Right lobe of liver (tissue), 6 donors: ENCODE data around the gene PPP1R12B. TPM values are rescaled to one million over a fixed set of nuclear protein-coding genes. Genes with fewer than 3 reads are reported as not detected.
"Not testable (repeated sequence)": the region's sequence is repeated elsewhere in the genome, so short reads cannot be mapped to it uniquely, and the experiment has no call there.

Experiments
- ATAC-seq, 4 donors: fragments of 200-7000 bp; cut with Tn5 transposase; one replicate each; pipeline ENCODE4 v1.9.1; 2020; ENCODE audit warnings: mild to moderate bottlenecking in 4 of 4, moderate library complexity in 4 of 4
- DNase-seq, 3 donors: peaks; one replicate each; pipeline ENCODE4 v3.0.0-alpha.2; 2020
- H3K27ac ChIP-seq, 3 donors: fragments of 200-600 bp; one replicate each; pipeline ENCODE4 v1.8.0; 2022
- H3K27me3 ChIP-seq, 2 donors: fragments of 200-600 bp; one replicate each; pipeline ENCODE4 v1.8.0; 2022
- H3K36me3 ChIP-seq, 4 donors: fragments of 200-600 bp; sonication (generic) in 1 of 4; one replicate each; pipeline versions ENCODE4 v1.5.1 to v1.8.0; 2017 to 2022; ENCODE audit warnings: control low read depth in 1 of 4
- H3K4me1 ChIP-seq, 4 donors: fragments of 200-600 bp; sonication (generic) in 1 of 4; one replicate each; pipeline versions ENCODE4 v1.5.1 to v1.8.0; 2017 to 2022; ENCODE audit warnings: control low read depth in 1 of 4
- H3K4me3 ChIP-seq, 3 donors: fragments of 200-600 bp; one replicate each; pipeline ENCODE4 v1.8.0; 2022
- H3K9me3 ChIP-seq, 4 donors: fragments of 200-600 bp; sonication (generic) in 1 of 4; one replicate each; pipeline versions ENCODE4 v1.5.1 to v1.8.0; 2017 to 2022; ENCODE audit warnings: control low read depth in 1 of 4
- POLR2A ChIP-seq: fragments of 450-650 bp; IDR thresholded peaks from one replicate; pipeline ENCODE4 v1.6.1; 2017; ENCODE audit warnings: antibody characterized with exemption, mild to moderate bottlenecking
- WGBS: methylation state at CpG from one replicate; pipeline ENCODE4 v1.1.6; 2018; ENCODE audit warnings: low coverage, low lambda C conversion rate; ENCODE audit not compliant: insufficient coverage; ENCODE audit errors: missing lambda C conversion rate; 5-methylcytosine and 5-hydroxymethylcytosine counted together
- intact Hi-C, 2 donors: fragments of 100-400 bp; cut with DNase I; formaldehyde crosslinking; loops; one replicate each; pipeline versions ENCODE4 v1.11.2 to v1.14.1; 2022
- total RNA-seq, 6 experiments: library from RNA; depleted of rRNA in 2 of 6; stranded (reverse); fragments of >200 nt in 2 of 6; fragmentation: NEBNext Ultra II Directional in 3 of 6; extraction: Animal tissue kit (Norgen Biotek cat#: 25700) in 3 of 6; gene quantifications; one replicate each; pipeline versions ENCODE4 v1.1.0 to v1.2.4, GENCODE V29; 2016 to 2023
- TF ChIP-seq, protein P1 (sequence below), 4 donors: fragments of 200-600 bp in 3 of 4; fragments of 450-650 bp in 1 of 4; IDR thresholded peaks; one replicate each; pipeline versions ENCODE4 v1.5.1 to v1.8.0; 2016 to 2022; ENCODE audit warnings: antibody characterized with exemption in 4 of 4, mild to moderate bottlenecking in 2 of 4
- donor health status: DM: no; HTN: yes; CAD: no.
- donor health status: DM: no; HTN: no; CAD: no.
- donor health status: DM: no; HTN: no; CAD: no.
- donor health status: DM: no; HTN: yes; CAD: no.
- donor health status: DM: no; HTN: yes; CAD: no.

The PPP1R12B gene
- total RNA-seq, 6 experiments from 2014 or later = 13.7 to 22.2 (median 16.6) TPM

DNA sequence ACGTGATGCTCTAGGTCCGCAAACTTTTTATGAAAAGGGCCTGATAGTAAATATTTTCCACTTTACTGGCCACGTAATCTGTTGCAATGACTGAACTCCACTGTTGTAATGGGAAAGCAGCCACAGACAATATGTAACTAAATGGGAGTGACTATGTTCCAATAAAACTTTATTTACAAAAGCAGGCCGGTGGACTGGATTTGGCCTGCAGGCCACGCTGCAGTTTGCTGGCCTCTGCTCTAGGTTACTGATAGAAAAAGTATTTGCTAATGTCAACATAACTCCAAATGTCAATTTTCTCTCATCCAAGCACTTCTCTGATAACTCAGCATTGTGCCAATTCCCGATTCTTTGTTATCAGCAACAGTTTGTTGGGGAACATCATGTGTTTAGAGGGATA lies 160.4 kb downstream of the PPP1R12B start:
- TF ChIP-seq, protein P1, sequence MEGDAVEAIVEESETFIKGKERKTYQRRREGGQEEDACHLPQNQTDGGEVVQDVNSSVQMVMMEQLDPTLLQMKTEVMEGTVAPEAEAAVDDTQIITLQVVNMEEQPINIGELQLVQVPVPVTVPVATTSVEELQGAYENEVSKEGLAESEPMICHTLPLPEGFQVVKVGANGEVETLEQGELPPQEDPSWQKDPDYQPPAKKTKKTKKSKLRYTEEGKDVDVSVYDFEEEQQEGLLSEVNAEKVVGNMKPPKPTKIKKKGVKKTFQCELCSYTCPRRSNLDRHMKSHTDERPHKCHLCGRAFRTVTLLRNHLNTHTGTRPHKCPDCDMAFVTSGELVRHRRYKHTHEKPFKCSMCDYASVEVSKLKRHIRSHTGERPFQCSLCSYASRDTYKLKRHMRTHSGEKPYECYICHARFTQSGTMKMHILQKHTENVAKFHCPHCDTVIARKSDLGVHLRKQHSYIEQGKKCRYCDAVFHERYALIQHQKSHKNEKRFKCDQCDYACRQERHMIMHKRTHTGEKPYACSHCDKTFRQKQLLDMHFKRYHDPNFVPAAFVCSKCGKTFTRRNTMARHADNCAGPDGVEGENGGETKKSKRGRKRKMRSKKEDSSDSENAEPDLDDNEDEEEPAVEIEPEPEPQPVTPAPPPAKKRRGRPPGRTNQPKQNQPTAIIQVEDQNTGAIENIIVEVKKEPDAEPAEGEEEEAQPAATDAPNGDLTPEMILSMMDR (IDR thresholded peaks at IDR 0.05) = peak in 3 of 4 donors; percentile 13 to 33 (median 20)
- peak overlapping the region; percentile 4 to 64 (median 31) for H3K27ac ChIP-seq
- peak; percentile 58 to 67 (median 66) for ATAC-seq

DNA sequence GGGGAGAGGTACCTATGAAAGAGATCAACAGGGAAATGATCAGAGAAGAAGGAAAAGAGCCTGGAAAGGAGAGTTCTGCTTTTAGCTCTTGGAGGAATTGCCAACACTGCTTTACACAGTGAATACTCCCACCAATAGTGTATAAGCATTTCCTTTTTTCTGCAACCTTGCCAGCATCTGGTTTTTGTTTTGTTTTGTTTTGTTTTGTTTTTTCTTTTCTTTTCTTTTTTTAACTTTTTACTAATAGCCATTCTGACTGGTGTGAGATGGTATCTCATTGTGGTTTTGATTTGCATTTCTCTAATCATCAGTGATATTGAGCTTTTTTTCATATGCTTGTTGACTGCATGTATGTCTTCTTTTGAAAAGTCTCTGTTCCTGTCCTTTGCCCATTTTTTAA lies 165.4 kb downstream of the PPP1R12B start:
- intact Hi-C loops, ATAC-seq, H3K27ac ChIP-seq, H3K9me3 ChIP-seq, H3K4me3 ChIP-seq, H3K4me1 ChIP-seq, H3K27me3 ChIP-seq, DNase-seq, H3K36me3 ChIP-seq: not testable (repeated sequence)

More for the DNA sequence above, 160.4 kb downstream of the PPP1R12B start:
- 41% methylated on average over 6 of the region's 6 CpGs for WGBS
- intact Hi-C loops, H3K36me3 ChIP-seq, H3K4me1 ChIP-seq, H3K9me3 ChIP-seq, H3K4me3 ChIP-seq, H3K27me3 ChIP-seq: not testable (repeated sequence)
- peak in 1 of 3 donors; percentile 30 for DNase-seq

DNA sequence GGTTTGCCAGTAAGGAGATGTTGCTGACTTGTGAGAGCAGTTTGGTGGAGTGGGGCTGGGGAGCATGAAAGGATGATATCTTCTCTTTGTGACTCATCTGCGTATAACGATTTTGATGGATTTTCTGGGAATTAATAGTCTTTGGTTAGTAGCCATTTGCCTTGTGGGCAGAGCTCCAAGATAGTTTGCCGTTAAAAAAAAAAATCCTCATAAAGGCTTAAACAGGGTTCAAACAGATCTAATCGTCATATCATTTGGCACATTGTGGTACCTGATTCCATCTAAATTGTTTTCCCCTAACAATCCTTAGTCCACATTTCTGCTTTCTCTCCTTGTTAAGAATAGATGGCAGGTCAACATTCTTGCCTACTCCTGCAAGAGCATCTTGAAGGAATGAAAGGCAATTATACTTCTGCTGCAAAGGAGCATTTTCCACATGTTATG lies 168.0 kb downstream of the PPP1R12B start:
- DNase-seq (no peak), ATAC-seq (no peak)
- Histone ChIP-seq H3K27me3 (no peaks in the 10 kb centered on the region), H3K27ac (no peak overlapping the region), H3K4me1 (peaks cover 0 to 13% (median 0%) of the 10 kb centered on the region in 4 donors), H3K36me3 (no peaks in the 10 kb centered on the region), H3K4me3 (no peak overlapping the region), H3K9me3 (no peaks in the 10 kb centered on the region)
- intact Hi-C loops = no loop called here
- WGBS = 78% methylated on average over 4 of the region's 4 CpGs
- no peak for TF ChIP-seq POLR2A
- TF ChIP-seq, protein P1 (IDR thresholded peaks at IDR 0.05) = no peak

DNA sequence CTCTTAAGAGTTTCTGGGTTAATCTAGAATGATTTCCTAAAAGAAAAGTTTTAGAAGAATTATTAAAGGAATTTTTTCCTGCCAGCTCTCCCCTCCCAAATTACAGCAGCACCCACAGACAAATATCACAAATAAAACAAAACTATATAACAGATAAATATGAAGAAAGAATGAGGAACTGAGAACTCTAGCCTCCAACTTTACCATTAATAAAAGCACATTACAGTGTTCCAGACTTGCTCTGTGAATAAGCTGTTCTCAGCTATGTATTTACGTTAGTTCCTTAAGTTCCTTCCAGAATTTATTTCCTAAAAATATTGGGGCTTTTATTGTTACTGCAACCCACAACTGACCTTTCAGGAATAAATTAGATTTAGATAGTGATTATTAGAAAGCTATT lies 168.6 kb downstream of the PPP1R12B start:
- H3K27ac ChIP-seq, H3K9me3 ChIP-seq, H3K36me3 ChIP-seq, H3K27me3 ChIP-seq, DNase-seq, H3K4me3 ChIP-seq, ATAC-seq, intact Hi-C loops: not testable (repeated sequence)
- WGBS = 69% methylated on average over 1 of the region's 1 CpG
- H3K4me1 ChIP-seq = peaks cover 0 to 13% (median 0%) of the 10 kb centered on the region in 4 donors

DNA sequence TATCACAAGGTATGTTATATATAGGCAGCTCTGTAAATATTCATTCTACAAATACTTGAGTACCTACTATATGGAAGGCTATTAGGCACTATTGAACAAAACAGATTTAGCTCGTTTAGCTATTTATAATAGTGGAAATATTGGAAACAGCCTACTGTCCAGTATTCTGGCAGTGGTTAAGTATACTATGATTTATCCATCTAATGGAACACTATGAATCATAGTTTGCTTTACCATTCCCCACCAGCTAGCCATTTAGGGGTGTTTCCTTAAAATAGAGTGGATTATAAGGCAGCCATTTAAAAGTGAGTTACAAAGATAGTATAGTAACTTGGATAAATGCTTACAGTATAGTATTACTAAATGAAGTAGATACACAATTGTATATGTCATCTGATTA lies 169.7 kb downstream of the PPP1R12B start:
- 86% methylated on average over 1 of the region's 1 CpG for WGBS
- H3K9me3 ChIP-seq, H3K36me3 ChIP-seq, ATAC-seq, H3K4me3 ChIP-seq, H3K27me3 ChIP-seq, intact Hi-C loops, DNase-seq, H3K27ac ChIP-seq: not testable (repeated sequence)
- H3K4me1 ChIP-seq = peaks cover 0 to 13% (median 0%) of the 10 kb centered on the region in 4 donors

DNA sequence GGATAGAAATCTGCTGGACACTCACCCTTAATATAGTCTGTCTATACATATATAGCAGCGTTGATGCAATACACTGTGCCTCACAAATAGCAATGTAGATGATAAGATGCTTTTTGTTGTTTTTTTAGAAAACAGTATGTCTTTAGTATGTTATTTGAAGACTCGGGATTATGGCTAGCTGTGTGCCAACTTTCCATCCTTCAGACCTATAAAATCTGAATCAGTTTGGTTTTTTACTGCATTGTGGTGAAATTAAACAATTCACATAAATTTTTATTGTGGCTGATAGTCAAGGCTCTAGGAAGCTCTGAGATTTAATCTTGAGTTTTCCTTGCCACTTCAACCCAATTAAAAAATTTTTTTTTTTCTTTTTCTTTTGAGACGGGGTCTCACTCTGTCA lies 170.4 kb downstream of the PPP1R12B start:
- H3K27ac ChIP-seq, H3K9me3 ChIP-seq, H3K27me3 ChIP-seq, intact Hi-C loops, ATAC-seq, DNase-seq, H3K4me3 ChIP-seq, H3K36me3 ChIP-seq: not testable (repeated sequence)
- 93% methylated on average over 2 of the region's 3 CpGs for WGBS
- peaks cover 0 to 13% (median 0%) of the 10 kb centered on the region in 4 donors for H3K4me1 ChIP-seq

DNA sequence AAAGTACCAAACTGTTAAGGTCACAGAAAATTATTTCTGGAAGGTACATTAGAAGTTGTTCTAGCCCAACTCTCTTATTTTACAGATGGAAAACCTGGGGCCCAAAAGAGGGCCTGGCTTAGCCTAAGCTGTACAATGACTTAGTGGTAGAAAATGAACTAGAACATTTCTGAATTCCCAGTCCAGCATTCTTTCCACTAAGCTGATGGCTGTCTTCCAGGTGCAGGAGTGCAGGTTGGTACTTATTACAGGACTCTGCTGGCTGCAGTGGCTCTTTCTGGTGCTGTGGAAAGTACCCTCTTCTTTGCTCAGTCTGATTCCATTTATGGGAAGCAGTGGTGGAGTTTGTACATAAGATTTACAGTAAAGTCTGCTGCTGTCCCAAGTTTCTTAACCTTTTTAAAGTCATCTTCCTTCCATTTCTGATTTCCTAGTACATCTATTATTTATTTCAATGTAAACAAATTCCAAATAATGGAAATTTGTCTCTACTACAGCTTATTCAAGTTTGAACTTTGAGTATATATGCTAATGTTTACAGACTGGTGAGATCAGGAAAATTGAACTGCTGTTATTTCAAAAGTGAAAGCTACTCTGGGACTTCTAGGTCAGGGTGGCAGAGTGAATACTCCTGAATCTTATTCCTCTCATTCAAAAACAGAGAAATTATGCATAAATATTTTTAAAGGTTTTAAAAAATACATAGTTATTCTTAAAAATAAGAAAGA lies 171.8 kb downstream of the PPP1R12B start:
- H3K36me3 ChIP-seq, H3K9me3 ChIP-seq, DNase-seq, H3K4me3 ChIP-seq, intact Hi-C loops, H3K27me3 ChIP-seq: not testable (repeated sequence)
- Histone ChIP-seq H3K4me1 (peaks cover 0 to 13% (median 0%) of the 10 kb centered on the region in 4 donors), H3K27ac (peak overlapping the region; percentile 43 to 67 (median 65))
- ATAC-seq = peak; percentile 79 to 87 (median 82)

DNA sequence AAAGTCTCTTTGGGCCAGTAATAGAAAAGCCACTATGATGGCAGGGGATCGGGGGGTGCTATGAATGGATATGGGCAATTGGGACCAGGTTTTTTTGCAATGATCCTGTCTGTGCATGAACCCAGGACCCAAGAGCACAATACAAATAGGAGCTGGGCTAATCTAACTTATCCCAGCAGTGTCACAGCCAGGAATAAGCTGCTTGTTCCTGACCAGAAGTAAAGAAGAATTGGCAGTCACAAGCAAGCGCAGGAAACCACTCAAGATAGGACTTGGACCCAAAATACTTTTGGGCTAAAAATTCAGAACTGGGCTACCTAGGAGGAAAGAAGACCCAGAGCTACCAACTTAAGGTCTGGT lies 172.3 kb downstream of the PPP1R12B start:
- intact Hi-C loops, H3K27me3 ChIP-seq, H3K9me3 ChIP-seq, DNase-seq, H3K36me3 ChIP-seq, H3K4me3 ChIP-seq: not testable (repeated sequence)
- Histone ChIP-seq H3K4me1 (peaks cover 0 to 13% (median 0%) of the 10 kb centered on the region in 4 donors), H3K27ac (peak overlapping the region; percentile 43 to 67 (median 65))
- ATAC-seq = peak; percentile 16 to 56 (median 41)
- WGBS = 86% methylated on average over 2 of the region's 2 CpGs

DNA sequence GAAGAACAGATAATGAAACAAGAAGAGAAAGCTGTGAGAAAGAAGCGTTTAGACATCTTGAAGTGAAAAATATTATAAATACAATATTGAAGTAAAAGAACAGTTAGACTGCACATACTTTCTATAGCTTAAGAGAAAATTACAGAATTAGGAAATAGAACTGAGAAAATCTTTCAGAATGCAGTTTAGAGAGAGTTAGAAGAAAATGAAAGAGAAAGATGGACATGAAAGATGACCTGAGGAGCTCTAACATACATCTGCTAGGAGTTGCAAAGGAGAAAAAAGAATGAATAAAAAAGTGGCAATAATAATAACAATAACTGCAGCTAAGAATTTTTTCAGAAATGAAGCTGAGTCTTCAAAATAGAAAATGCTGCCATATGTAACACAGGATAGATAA lies 173.0 kb downstream of the PPP1R12B start:
- H3K36me3 ChIP-seq, H3K27me3 ChIP-seq, intact Hi-C loops, DNase-seq, H3K4me3 ChIP-seq, ATAC-seq, H3K9me3 ChIP-seq: not testable (repeated sequence)
- Histone ChIP-seq H3K27ac (peak overlapping the region in 1 of 3 donors; percentile 67), H3K4me1 (peaks cover 0 to 13% (median 0%) of the 10 kb centered on the region in 4 donors)
- WGBS = 50% methylated on average over 1 of the region's 1 CpG
